ENCODE data around the gene BPIFB2. TPM values are rescaled to one million over a fixed set of nuclear protein-coding genes. Genes with fewer than 3 reads are reported as not detected.

BPIFB2 gene
- polyA plus RNA-seq, 6 donors from 2014 or later = not detected

DNA sequence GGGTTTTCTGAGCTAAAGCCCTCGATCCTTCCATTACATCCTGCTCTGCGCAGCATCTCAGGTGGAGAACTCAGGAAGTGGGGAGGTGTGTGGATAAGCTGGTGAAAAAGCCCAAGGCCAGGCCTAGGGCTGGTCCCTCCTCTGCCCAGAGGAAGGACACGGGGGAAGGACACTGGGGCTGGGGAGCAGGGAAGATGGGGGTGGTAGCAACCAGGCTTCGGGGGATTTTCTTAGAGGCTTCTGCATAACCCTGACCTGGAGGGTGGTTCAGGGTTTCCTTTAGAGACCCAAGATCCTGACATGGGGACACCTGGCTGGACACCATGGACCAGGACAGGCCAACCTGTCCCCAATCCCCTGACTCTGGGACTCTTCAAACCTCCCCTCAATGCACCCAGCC lies 41.1 kb upstream of the BPIFB2 start:
- DNase-seq (no peak), ATAC-seq (ENCODE audit: low read depth in 2 of 2) (no peak)
- H3K27me3 Mint-ChIP-seq = peaks cover 0 to 3% (median 0%) of the 10 kb centered on the region in 3 donors
- H3K9me3 Mint-ChIP-seq = no peaks in the 10 kb centered on the region
- peaks cover 25 to 36% (median 33%) of the 10 kb centered on the region in 3 donors for H3K4me1 Mint-ChIP-seq
- peak overlapping the region in 5 of 6 donors; percentile 71 to 96 (median 88) for H3K27ac Mint-ChIP-seq
- no peak overlapping the region for H3K4me3 Mint-ChIP-seq
- no peaks in the 10 kb centered on the region for H3K36me3 Mint-ChIP-seq

DNA sequence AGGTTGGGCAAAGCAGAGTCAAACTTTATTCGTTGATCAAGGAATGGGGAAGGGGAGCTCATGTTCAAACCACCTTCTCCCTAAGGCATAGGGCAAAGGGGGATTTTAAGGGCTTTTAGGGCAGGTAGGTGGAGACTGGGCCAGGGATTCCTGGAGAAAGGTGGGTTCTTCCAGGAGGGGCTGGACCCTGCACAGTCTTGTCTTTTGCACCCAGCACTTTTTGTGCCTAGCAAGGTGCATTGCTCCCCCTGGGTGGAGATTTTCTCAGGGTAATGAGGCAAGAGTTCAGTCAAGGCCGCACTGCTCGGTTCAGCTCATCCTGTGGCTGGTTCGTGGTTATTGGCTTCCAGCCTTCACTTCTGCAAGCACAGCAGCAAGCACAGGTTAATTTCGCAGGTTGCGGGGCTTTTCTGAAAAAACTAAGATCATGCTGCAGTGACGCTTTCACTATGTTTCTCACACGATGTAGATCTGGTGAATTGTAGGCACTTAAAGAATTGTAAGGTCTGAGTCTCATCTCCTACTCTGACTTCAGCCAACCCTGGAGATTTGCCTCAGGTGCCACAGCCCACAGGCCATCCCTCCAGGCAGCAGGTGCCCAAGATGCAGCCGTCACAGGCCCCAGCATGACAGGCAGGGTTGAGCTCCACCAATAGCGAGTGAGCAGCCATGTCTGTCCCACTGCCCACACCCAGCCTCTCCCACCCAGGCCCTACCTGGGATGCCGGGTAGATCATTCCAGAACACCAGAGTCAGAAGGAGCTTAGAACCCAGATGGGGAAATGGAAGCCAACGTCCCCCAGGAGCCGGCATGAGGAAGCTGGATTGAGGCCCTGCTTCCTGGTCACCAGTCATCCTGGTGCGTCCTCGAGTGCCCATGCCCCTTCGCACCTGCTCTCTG lies 40.4 kb upstream of the BPIFB2 start:
- peaks cover 25 to 36% (median 33%) of the 10 kb centered on the region in 3 donors for H3K4me1 Mint-ChIP-seq
- peak; percentile 18 for DNase-seq
- peak overlapping the region; percentile 73 to 96 (median 87) for H3K27ac Mint-ChIP-seq

DNA sequence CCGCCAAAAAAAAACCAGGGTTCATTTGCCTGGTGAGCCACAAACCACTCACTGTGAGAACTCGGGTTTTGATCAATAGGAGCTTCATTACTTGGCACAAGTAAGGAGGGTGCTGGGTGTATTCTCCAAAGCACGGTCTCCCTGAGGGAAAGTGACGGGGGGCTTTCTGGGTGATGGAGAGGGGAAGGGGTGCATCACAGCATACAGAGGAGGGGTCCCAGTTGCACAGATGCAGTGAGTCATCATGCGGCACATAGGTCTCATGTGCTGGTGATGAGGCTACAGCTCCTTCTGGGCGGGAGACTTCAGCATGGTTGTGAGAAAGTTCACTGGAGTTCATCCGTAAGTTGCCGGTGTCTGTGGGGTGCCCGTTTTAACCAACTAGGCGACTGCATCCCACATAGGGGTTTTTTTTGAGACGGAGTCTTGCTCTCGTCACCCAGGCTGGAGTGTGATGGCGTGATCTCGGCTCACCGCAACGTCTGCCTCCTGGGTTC lies 39.5 kb upstream of the BPIFB2 start:
- H3K27ac Mint-ChIP-seq = peak overlapping the region in 4 of 6 donors; percentile 67 to 96 (median 80)
- H3K4me3 Mint-ChIP-seq = no peak overlapping the region
- H3K36me3 Mint-ChIP-seq = no peaks in the 10 kb centered on the region
- H3K4me1 Mint-ChIP-seq = peaks cover 27 to 36% (median 33%) of the 10 kb centered on the region in 3 donors
- peaks cover 0 to 3% (median 0%) of the 10 kb centered on the region in 7 donors for H3K9me3 Mint-ChIP-seq
- no peaks in the 10 kb centered on the region for H3K27me3 Mint-ChIP-seq
- DNase-seq (no peak), ATAC-seq (ENCODE audit: low read depth in 2 of 2) (no peak)

More for the DNA sequence above, 40.4 kb upstream of the BPIFB2 start:
- Mint-ChIP-seq H3K36me3 (no peaks in the 10 kb centered on the region), H3K9me3 (no peaks in the 10 kb centered on the region), H3K27me3 (no peaks in the 10 kb centered on the region), H3K4me3 (peak overlapping the region in 3 of 8 donors; percentile 34 to 65 (median 44))
- peak; percentile 52 to 54 for ATAC-seq (ENCODE audit: low read depth in 2 of 2)

DNA sequence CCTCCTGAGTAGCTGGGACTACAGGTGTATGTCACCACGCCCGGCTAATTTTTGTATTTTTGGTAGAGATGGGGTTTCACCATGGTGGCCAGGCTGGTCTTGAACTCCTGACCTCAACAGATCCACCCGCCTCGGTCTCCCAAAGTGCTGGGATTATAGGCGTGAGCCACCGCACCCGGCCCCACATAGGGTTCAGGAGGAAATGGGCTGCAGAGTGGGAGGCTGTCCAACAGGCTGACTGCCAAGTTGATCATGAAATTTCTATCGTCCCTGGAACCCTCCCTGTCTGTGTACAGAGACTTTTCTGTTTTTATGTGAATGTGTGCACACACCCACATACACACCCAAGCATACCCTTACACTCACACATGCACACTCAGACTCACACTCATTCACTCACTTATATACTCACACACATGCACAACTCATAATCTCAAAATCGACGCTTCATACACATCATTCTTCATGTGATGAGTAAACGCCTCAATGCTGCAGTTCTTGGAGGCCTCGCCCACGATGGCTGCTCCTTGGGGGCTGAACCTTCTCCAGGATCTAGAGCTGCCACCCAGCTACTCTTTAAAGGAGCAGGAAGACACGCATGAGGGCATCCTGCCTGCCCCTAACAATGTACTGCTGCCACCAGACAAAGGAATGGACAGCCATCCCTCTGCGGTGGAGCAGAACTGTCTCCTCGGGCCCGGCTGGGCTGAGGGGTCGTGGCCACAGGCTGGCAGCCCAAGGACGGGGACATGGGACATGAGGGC lies 38.8 kb upstream of the BPIFB2 start:
- no peak for ATAC-seq (ENCODE audit: low read depth in 2 of 2)
- Mint-ChIP-seq H3K4me3 (no peak overlapping the region), H3K4me1 (peaks cover 30 to 35% (median 33%) of the 10 kb centered on the region in 3 donors), H3K36me3 (no peaks in the 10 kb centered on the region), H3K27ac (peak overlapping the region in 3 of 6 donors; percentile 80 to 92 (median 83)), H3K9me3 (peaks cover 0 to 5% (median 0%) of the 10 kb centered on the region in 7 donors), H3K27me3 (no peaks in the 10 kb centered on the region)
- no peak for DNase-seq

DNA sequence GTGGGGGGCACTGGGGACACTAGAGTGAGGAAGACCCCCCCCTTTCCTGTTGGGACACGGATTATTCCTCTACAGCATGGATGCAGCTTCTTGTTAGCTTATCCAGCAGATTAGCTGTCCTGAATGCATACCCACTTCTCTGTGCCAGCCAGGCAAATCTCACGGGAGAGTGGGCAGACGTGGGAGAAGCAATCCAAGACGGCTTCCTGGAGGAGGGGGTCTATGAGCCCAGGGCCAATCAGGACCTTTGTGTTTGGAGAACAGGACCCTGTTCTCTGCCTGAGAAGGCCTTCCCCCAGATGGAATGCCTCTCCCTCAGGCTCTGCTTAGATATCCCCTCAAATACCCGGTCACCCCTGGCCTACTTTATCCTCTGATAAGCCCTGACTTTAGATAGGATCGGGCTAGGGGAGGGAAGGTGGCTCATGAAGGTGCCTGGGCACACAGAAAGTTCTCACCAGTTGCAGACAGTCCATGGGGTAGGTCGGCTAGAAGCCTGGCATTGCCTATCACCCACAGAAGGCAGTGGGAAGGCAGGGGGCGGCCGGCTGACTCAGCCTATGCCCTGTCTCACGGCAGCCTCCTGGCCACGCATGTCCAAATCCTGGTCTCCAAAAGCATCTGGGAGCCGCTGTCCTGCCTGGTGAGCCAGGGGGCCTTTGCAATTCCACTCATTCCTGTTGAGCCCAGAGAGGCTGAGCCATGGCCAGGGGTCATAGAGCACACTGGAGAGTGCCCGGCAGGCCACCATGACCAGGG lies 38.0 kb upstream of the BPIFB2 start:
- Mint-ChIP-seq H3K4me3 (peak overlapping the region in 4 of 8 donors; percentile 25 to 49 (median 38)), H3K27me3 (no peaks in the 10 kb centered on the region), H3K36me3 (no peaks in the 10 kb centered on the region), H3K4me1 (peaks cover 30 to 35% (median 35%) of the 10 kb centered on the region in 3 donors), H3K9me3 (peaks cover 0 to 5% (median 0%) of the 10 kb centered on the region in 7 donors), H3K27ac (peak overlapping the region in 5 of 6 donors; percentile 74 to 97 (median 85))
- DNase-seq = no peak
- no peak for ATAC-seq (ENCODE audit: low read depth in 2 of 2)

DNA sequence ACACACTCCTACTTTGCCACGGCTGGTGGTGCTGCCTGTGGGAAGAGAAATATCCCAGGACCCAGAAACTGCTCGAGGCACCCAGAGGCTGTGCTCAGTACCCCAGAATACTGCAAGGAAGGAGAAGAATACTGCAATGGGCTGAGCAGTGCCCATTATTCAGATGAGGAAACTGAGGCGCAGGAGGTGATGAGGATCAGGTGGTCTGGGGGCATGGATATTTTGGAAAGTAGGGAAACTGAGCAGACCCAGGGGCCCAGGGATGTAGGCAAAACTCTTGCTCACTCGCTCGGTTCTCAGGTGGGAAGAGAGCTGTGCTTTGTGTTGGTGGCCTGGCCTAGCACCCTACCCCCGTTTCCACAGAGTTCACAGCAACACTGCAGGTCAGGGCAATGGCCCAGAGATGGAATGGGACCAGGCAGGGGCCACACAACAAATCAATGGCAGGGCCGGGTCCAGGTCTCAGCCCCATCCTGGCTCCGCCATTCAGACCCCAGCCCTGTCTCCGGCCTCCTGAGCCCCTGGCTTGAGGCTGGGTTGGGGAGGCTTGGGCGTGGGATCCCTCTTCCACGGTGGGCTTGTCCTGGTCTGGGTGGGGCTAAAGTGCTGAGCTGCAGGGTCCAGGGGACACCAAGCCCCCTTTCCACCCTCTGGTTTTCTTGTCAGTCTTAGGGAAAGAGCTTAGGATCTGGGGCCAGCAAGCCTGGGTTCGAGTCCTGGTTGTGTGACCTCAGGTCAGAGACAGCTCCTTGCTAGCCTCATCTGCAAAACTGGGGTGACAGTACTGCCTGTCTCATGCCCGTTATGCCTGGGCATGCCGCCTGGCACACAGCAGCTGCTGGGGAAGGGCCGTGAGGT lies 37.2 kb upstream of the BPIFB2 start:
- H3K27ac Mint-ChIP-seq = peak overlapping the region in 5 of 6 donors; percentile 74 to 97 (median 85)
- DNase-seq (no peak), ATAC-seq (ENCODE audit: low read depth in 2 of 2) (no peak)
- no peaks in the 10 kb centered on the region for H3K36me3 Mint-ChIP-seq
- H3K4me3 Mint-ChIP-seq = peak overlapping the region in 6 of 8 donors; percentile 28 to 68 (median 46)
- peaks cover 0 to 5% (median 0%) of the 10 kb centered on the region in 7 donors for H3K9me3 Mint-ChIP-seq
- no peaks in the 10 kb centered on the region for H3K27me3 Mint-ChIP-seq
- H3K4me1 Mint-ChIP-seq = peaks cover 32 to 40% (median 35%) of the 10 kb centered on the region in 3 donors

DNA sequence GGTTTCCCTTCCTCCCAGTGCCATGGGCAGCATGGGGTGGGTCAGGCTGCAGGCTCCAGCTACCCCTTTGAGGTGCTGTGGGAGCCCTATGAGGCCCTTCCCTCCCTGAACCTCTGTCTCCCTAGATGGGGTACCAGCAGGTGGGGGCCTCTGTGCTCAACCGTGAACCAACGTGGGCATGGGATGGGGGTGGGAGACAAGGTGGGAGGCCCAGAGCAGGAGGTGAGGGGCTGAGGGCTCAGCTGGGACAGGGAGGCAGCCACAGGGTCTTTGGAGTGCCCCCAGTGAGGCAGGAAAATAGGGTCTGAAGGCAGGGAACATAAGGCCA lies 36.6 kb upstream of the BPIFB2 start:
- peak overlapping the region in 1 of 8 donors; percentile 28 for H3K4me3 Mint-ChIP-seq
- H3K27me3 Mint-ChIP-seq = no peaks in the 10 kb centered on the region
- H3K27ac Mint-ChIP-seq = no peak overlapping the region
- no peak for ATAC-seq (ENCODE audit: low read depth in 2 of 2)
- H3K4me1 Mint-ChIP-seq = peaks cover 31 to 40% (median 35%) of the 10 kb centered on the region in 3 donors
- H3K36me3 Mint-ChIP-seq = no peaks in the 10 kb centered on the region
- peaks cover 0 to 5% (median 0%) of the 10 kb centered on the region in 7 donors for H3K9me3 Mint-ChIP-seq
- no peak for DNase-seq

DNA sequence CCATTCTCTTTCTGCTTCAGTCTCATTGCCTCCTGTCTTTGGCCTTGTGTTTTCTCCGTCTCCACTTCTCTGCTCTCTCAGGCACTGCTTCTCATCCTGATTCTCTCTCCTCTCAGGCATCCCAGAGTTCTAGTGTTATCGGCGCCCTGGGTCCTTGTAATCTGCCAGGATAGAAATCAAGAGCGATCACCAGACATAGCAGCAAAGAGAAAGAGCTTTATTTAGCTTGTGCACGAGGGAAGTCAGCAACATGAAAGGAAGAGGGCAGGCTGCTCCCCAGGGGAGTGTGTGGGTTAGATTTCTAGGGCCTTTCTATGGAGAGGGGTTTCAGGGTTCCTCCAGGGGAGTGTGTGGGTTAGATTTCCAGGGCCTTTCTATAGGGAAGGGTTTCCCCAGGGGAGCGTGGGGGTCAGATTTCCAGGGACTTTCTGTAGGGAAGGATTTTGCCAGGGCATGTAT lies 35.8 kb upstream of the BPIFB2 start:
- no peak overlapping the region for H3K27ac Mint-ChIP-seq
- peaks cover 25 to 36% (median 30%) of the 10 kb centered on the region in 3 donors for H3K4me1 Mint-ChIP-seq
- no peak overlapping the region for H3K4me3 Mint-ChIP-seq
- peak; percentile 24 to 29 for ATAC-seq (ENCODE audit: low read depth in 2 of 2)
- peaks cover 0 to 13% (median 0%) of the 10 kb centered on the region in 7 donors for H3K9me3 Mint-ChIP-seq
- H3K27me3 Mint-ChIP-seq = no peaks in the 10 kb centered on the region
- no peak for DNase-seq
- peaks cover 0 to 1% of the 10 kb centered on the region in 2 donors for H3K36me3 Mint-ChIP-seq

DNA sequence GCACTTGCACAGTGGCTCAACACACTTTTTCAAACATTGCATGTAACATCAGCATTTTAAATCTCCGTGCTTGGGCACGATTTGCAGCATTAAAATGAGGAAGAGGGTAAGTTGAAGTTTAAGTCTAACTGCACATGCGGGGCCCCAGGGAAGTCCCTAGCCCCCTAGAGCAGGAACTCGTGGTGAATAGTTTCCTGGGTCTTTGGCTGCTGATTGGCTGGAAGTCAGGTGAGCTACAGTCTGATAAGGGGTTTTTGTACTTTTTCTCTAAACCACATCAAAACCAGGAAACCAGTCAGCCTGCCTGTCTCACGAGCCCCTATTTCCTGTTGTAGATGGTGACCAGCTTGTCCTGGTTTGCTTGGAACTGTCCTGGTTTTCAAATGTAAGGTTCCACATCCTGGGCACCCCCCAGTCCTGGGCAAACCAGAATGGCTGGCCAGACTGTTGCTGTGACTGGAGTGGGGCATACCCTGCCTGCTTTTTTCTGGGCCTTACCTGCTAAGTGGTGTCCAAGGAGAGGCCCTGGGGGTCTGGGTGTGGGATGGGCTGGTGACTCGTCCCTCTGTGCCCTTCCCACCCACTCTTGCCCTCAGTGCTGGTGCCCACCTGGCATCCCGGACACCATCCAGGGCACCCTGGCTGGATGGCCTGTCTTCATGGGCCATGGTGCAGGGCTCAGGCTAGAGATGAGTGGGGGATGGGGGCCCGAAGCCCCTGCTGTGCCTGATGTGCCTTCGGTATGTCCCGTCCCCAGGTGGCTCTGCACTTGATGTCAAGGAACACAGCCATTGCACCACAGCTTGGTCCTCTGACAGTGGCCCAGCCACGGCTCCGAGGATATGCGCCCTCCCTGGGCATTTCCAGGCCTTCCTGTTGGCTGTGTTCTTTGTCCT lies 35.1 kb upstream of the BPIFB2 start:
- Mint-ChIP-seq H3K36me3 (peaks cover 0 to 3% of the 10 kb centered on the region in 2 donors), H3K4me3 (peak overlapping the region in 2 of 8 donors; percentile 61 to 85), H3K27me3 (no peaks in the 10 kb centered on the region), H3K9me3 (peaks cover 0 to 15% (median 0%) of the 10 kb centered on the region in 7 donors), H3K27ac (no peak overlapping the region), H3K4me1 (peaks cover 19 to 30% (median 23%) of the 10 kb centered on the region in 3 donors)
- ATAC-seq (ENCODE audit: low read depth in 2 of 2) (peak; percentile 94 to 95), DNase-seq (peak; percentile 90)

DNA sequence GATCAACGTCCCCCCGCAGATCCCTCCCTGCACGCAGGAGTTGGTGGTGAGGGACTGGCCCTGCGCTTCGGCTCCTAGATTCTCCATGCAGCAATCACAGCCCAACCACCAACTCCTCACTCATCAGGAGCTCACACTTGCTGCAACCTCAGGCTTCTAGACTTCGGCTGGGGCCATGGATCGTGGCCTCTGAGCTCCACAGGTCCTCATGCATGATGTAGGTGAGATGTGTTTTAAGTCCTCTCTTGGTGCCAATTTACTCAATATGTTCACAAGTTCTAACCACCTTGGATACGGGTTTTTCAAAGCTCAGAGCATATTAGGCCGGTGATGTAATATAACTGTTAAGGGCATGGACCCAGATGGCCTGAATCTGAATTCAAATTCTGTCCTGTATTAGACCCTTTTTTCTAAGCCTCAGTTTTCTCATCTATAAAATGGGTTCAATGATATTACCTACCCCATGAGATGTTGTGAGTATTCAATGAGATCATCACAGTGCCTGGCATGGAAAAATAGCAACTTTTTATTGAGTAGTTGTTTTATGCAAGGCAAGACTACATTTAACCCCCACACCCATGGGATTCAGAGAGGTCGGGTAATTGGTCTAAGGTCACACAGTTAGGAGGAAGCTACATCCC lies 34.3 kb upstream of the BPIFB2 start:
- DNase-seq (no peak), ATAC-seq (ENCODE audit: low read depth in 2 of 2) (no peak)
- H3K4me3 Mint-ChIP-seq = peak overlapping the region in 4 of 8 donors; percentile 20 to 85 (median 58)
- H3K9me3 Mint-ChIP-seq = peaks cover 0 to 15% (median 0%) of the 10 kb centered on the region in 7 donors
- peaks cover 15 to 27% (median 19%) of the 10 kb centered on the region in 3 donors for H3K4me1 Mint-ChIP-seq
- H3K27ac Mint-ChIP-seq = peak overlapping the region in 1 of 6 donors; percentile 63
- H3K36me3 Mint-ChIP-seq = peaks cover 0 to 3% of the 10 kb centered on the region in 2 donors
- no peaks in the 10 kb centered on the region for H3K27me3 Mint-ChIP-seq
